HG02981 (cell line): ENCODE measurements around the gene TCF3.

Experiments used
- ATAC-seq: cut with Tn5 transposase; IDR thresholded peaks from one replicate; pipeline ENCODE4 v1.9.1; 2021; ENCODE audit warnings: mild to moderate bottlenecking, moderate library complexity; ENCODE audit not compliant: unreplicated experiment

The TCF3 gene

GRCh38 chr19:1632462-1633268 lies 19.8 kb downstream of the TCF3 start:
- ATAC-seq: no peak

- no peak for ATAC-seq
Observed at GRCh38 chr19:1631557-1632100, 20.8 kb downstream of the TCF3 start.

- no peak for ATAC-seq
Observed at GRCh38 chr19:1630811-1631210, 21.6 kb downstream of the TCF3 start.

GRCh38 chr19:1630012-1630411 lies 22.4 kb downstream of the TCF3 start:
- no peak for ATAC-seq

- ATAC-seq: no peak
Observed at GRCh38 chr19:1629256-1629808, 23.1 kb downstream of the TCF3 start.

- ATAC-seq: no peak
Observed at GRCh38 chr19:1627194-1627593, 25.2 kb downstream of the TCF3 start.

GRCh38 chr19:1626417-1627010 lies 25.9 kb downstream of the TCF3 start:
- no peak for ATAC-seq

- ATAC-seq: no peak
Observed at GRCh38 chr19:1624458-1624857, 28.0 kb downstream of the TCF3 start.

GRCh38 chr19:1622541-1622940 lies 29.9 kb downstream of the TCF3 start:
- ATAC-seq: no peak

GRCh38 chr19:1622007-1622406 lies 30.4 kb downstream of the TCF3 start:
- no peak for ATAC-seq

- no peak for ATAC-seq
Observed at GRCh38 chr19:1621574-1621973, 30.8 kb downstream of the TCF3 start.

- no peak for ATAC-seq
Observed at GRCh38 chr19:1621021-1621420, 31.4 kb downstream of the TCF3 start.

- ATAC-seq: no peak
Observed at GRCh38 chr19:1620502-1620901, 31.9 kb downstream of the TCF3 start.

GRCh38 chr19:1619703-1620102 lies 32.7 kb downstream of the TCF3 start:
- no peak for ATAC-seq

- no peak for ATAC-seq
Observed at GRCh38 chr19:1619094-1619439, 33.3 kb downstream of the TCF3 start.

- no peak for ATAC-seq
Observed at GRCh38 chr19:1618157-1619093, 34.0 kb downstream of the TCF3 start.

- no peak for ATAC-seq
Observed at GRCh38 chr19:1616875-1617274, 35.5 kb downstream of the TCF3 start.

- no peak for ATAC-seq
Observed at GRCh38 chr19:1616396-1616795, 36.0 kb downstream of the TCF3 start.

- ATAC-seq: no peak
Observed at GRCh38 chr19:1615156-1615765, 37.2 kb downstream of the TCF3 start.

- ATAC-seq: no peak
Observed at GRCh38 chr19:1613808-1614570, 38.4 kb downstream of the TCF3 start.
